Karpas-422 (cell line): ENCODE measurements around the gene CCDC63. TPM values are rescaled to one million over a fixed set of nuclear protein-coding genes. Genes with fewer than 3 reads are reported as not detected.
A peak's percentile ranks its signal among the peaks of the same experiment; 100 is the strongest.

Source experiments
- DNase-seq: peaks from one replicate; pipeline ENCODE4 v3.0.0-alpha.2; 2015
- H2AFZ ChIP-seq: fragments of 200-600 bp; sonication (generic); 2 replicates; pipeline ENCODE4 v1.6.1; 2014; ENCODE audit warnings: antibody characterized with exemption, low read length, mixed read lengths
- H3K27ac ChIP-seq: fragments of 200-600 bp; sonication (generic); 2 replicates; pipeline ENCODE4 v1.5.1; 2014; ENCODE audit warnings: mild to moderate bottlenecking, low read length, moderate library complexity
- H3K27me3 ChIP-seq: fragments of 200-600 bp; sonication (generic); 2 replicates; pipeline ENCODE4 v1.6.1; 2014; ENCODE audit warnings: low read length, mixed read lengths
- H3K36me3 ChIP-seq: fragments of 200-600 bp; sonication (generic); 2 replicates; pipeline ENCODE4 v1.6.1; 2014; ENCODE audit warnings: low read length, mixed read lengths; ENCODE audit not compliant: insufficient read depth
- H3K4me1 ChIP-seq: fragments of 200-600 bp; sonication (generic); 2 replicates; pipeline ENCODE4 v1.6.1; 2014; ENCODE audit warnings: mild to moderate bottlenecking, low read length, mixed read lengths
- H3K4me2 ChIP-seq: fragments of 200-600 bp; sonication (generic); 2 replicates; pipeline ENCODE4 v1.6.1; 2014; ENCODE audit warnings: low read length, low read depth, mild to moderate bottlenecking; ENCODE audit not compliant: poor library complexity, severe bottlenecking
- H3K4me3 ChIP-seq: fragments of 200-600 bp; sonication (generic); 2 replicates; pipeline ENCODE4 v1.5.1; 2014; ENCODE audit warnings: mild to moderate bottlenecking, antibody characterized with exemption, low read length, mixed read lengths
- H3K79me2 ChIP-seq: fragments of 200-600 bp; sonication (generic); 2 replicates; pipeline ENCODE4 v1.6.1; 2014; ENCODE audit warnings: mild to moderate bottlenecking, low read length, mixed read lengths
- H3K9ac ChIP-seq: fragments of 200-600 bp; sonication (generic); 2 replicates; pipeline ENCODE4 v1.6.0; 2014; ENCODE audit warnings: low read length
- H3K9me2 ChIP-seq: fragments of 200-600 bp; sonication (generic), shearing (Covaris generic); replicated peaks from 2 replicates; pipeline ENCODE4 v1.6.0; 2014; ENCODE audit warnings: mild to moderate bottlenecking, low read length, moderate library complexity; ENCODE audit not compliant: insufficient read depth
- H3K9me3 ChIP-seq: fragments of 300-700, 200-600 bp; sonication (generic); 2 replicates; pipeline ENCODE4 v1.6.1; 2014; ENCODE audit warnings: low read length, mixed read lengths
- H4K20me1 ChIP-seq: fragments of 200-600 bp; sonication (generic); 2 replicates; pipeline ENCODE4 v1.6.1; 2014; ENCODE audit warnings: mild to moderate bottlenecking, antibody characterized with exemption, low read length, low read depth; ENCODE audit not compliant: insufficient read depth
- total RNA-seq: library from RNA; depleted of rRNA; stranded (reverse); fragments of >200 nt; shearing (Covaris generic); gene quantifications from 2 replicates; pipeline ENCODE4 v1.2.3, GENCODE V29; 2014; ENCODE audit warnings: low replicate concordance; rRNA removed

CCDC63 gene
- not detected in 2 replicates for total RNA-seq

- H3K4me3 ChIP-seq, result peak within 1 kb of the TSS; percentile 27; the same call in 1 of the 2 replicates
- H3K9me2 ChIP-seq, result no peaks in the 10 kb centered on the region
- no peaks in the 10 kb centered on the region for H3K27me3 ChIP-seq
- peak within 1 kb of the TSS; percentile 87; the same call in 1 of the 2 replicates for H2AFZ ChIP-seq
- H3K4me2 ChIP-seq, result peak within 1 kb of the TSS; percentile 44
- DNase-seq, result peak; percentile 40
- H3K4me1 ChIP-seq, result peaks cover 7% of the 10 kb centered on the region
- no peak within 1 kb of the TSS for H3K27ac ChIP-seq
- H3K36me3 ChIP-seq, result no peaks in the 10 kb centered on the region
- H3K9ac ChIP-seq, result peak within 1 kb of the TSS; percentile 33; the same call in 1 of the 2 replicates
- no peaks in the 10 kb centered on the region for H4K20me1 ChIP-seq
- no peaks in the 10 kb centered on the region for H3K9me3 ChIP-seq
- H3K79me2 ChIP-seq, result no peaks in the 10 kb centered on the region
Observed at GRCh38 chr12:110846615-110847566, at the start of gene CCDC63. Gene CCDC63, plus strand, starts transcription at chr12:110846987. Its CDS starts 5,968 bp downstream, at chr12:110852955.

GRCh38 chr12:110798461-110798860 lies 48.3 kb upstream of the CCDC63 start:
- no peaks in the 10 kb centered on the region for H3K9me3 ChIP-seq
- H3K4me3 ChIP-seq, result no peak overlapping the region
- H3K27ac ChIP-seq, result no peak overlapping the region
- H3K4me1 ChIP-seq, result no peaks in the 10 kb centered on the region
- H4K20me1 ChIP-seq, result no peaks in the 10 kb centered on the region
- H3K4me2 ChIP-seq, result no peak overlapping the region
- no peak for DNase-seq
- no peaks in the 10 kb centered on the region for H3K36me3 ChIP-seq
- H3K27me3 ChIP-seq, result 0 out of 2 replicates have a peak, but pooled peaks cover 2% of the 10 kb centered on the region
- no peak overlapping the region for H2AFZ ChIP-seq
- no peaks in the 10 kb centered on the region for H3K9me2 ChIP-seq
- no peak overlapping the region for H3K9ac ChIP-seq
- no peaks in the 10 kb centered on the region for H3K79me2 ChIP-seq

- H3K9me3 ChIP-seq, result no peaks in the 10 kb centered on the region; the same call in 1 of the 2 replicates
- no peaks in the 10 kb centered on the region for H3K4me1 ChIP-seq
- H4K20me1 ChIP-seq, result no peaks in the 10 kb centered on the region
- H3K4me2 ChIP-seq, result no peak overlapping the region
- no peak overlapping the region for H2AFZ ChIP-seq
- H3K79me2 ChIP-seq, result no peaks in the 10 kb centered on the region
- H3K9ac ChIP-seq, result no peak overlapping the region
- no peaks in the 10 kb centered on the region for H3K9me2 ChIP-seq
- DNase-seq, result no peak
- H3K27ac ChIP-seq, result no peak overlapping the region
- no peaks in the 10 kb centered on the region for H3K36me3 ChIP-seq
- H3K4me3 ChIP-seq, result no peak overlapping the region
- H3K27me3 ChIP-seq, result 0 out of 2 replicates have a peak, but pooled peaks cover 2% of the 10 kb centered on the region
Observed at GRCh38 chr12:110802489-110802888, 44.3 kb upstream of the CCDC63 start.

GRCh38 chr12:110804406-110804805 lies 42.4 kb upstream of the CCDC63 start:
- no peak overlapping the region for H3K9ac ChIP-seq
- H3K9me2 ChIP-seq, result no peaks in the 10 kb centered on the region
- H3K27ac ChIP-seq, result no peak overlapping the region
- no peaks in the 10 kb centered on the region; the same call in 1 of the 2 replicates for H3K9me3 ChIP-seq
- H3K4me3 ChIP-seq, result no peak overlapping the region
- no peak for DNase-seq
- no peaks in the 10 kb centered on the region for H3K36me3 ChIP-seq
- H3K27me3 ChIP-seq, result 0 out of 2 replicates have a peak, but pooled peaks cover 2% of the 10 kb centered on the region
- no peaks in the 10 kb centered on the region for H3K79me2 ChIP-seq
- no peaks in the 10 kb centered on the region for H3K4me1 ChIP-seq
- no peak overlapping the region for H3K4me2 ChIP-seq
- no peak overlapping the region for H2AFZ ChIP-seq
- no peaks in the 10 kb centered on the region for H4K20me1 ChIP-seq

GRCh38 chr12:110807640-110808039 lies 39.1 kb upstream of the CCDC63 start:
- H3K27ac ChIP-seq, result no peak overlapping the region
- no peaks in the 10 kb centered on the region for H3K36me3 ChIP-seq
- H3K4me2 ChIP-seq, result no peak overlapping the region
- H3K4me1 ChIP-seq, result no peaks in the 10 kb centered on the region
- H3K9ac ChIP-seq, result no peak overlapping the region
- H3K9me2 ChIP-seq, result no peaks in the 10 kb centered on the region
- no peaks in the 10 kb centered on the region for H3K27me3 ChIP-seq
- no peak overlapping the region for H2AFZ ChIP-seq
- H3K79me2 ChIP-seq, result no peaks in the 10 kb centered on the region
- DNase-seq, result no peak
- H3K9me3 ChIP-seq, result no peaks in the 10 kb centered on the region; the same call in 1 of the 2 replicates
- no peak overlapping the region for H3K4me3 ChIP-seq
- no peaks in the 10 kb centered on the region for H4K20me1 ChIP-seq

- H3K4me3 ChIP-seq, result no peak overlapping the region
- no peak overlapping the region for H3K4me2 ChIP-seq
- H3K4me1 ChIP-seq, result no peaks in the 10 kb centered on the region
- no peak overlapping the region for H3K9ac ChIP-seq
- H3K27ac ChIP-seq, result no peak overlapping the region
- DNase-seq, result no peak
- no peaks in the 10 kb centered on the region for H3K27me3 ChIP-seq
- H3K9me2 ChIP-seq, result no peaks in the 10 kb centered on the region
- H3K36me3 ChIP-seq, result no peaks in the 10 kb centered on the region
- H3K79me2 ChIP-seq, result no peaks in the 10 kb centered on the region
- H2AFZ ChIP-seq, result no peak overlapping the region
- no peaks in the 10 kb centered on the region; the same call in 1 of the 2 replicates for H3K9me3 ChIP-seq
- no peaks in the 10 kb centered on the region for H4K20me1 ChIP-seq
Observed at GRCh38 chr12:110809149-110809548, 37.6 kb upstream of the CCDC63 start.

- no peak overlapping the region for H2AFZ ChIP-seq
Observed at GRCh38 chr12:110811972-110812371, 34.8 kb upstream of the CCDC63 start.

GRCh38 chr12:110813285-110813684 lies 33.5 kb upstream of the CCDC63 start:
- Histone ChIP-seq H3K36me3 (no peaks in the 10 kb centered on the region), H3K79me2 (no peaks in the 10 kb centered on the region), H3K27me3 (no peaks in the 10 kb centered on the region), H3K4me3 (no peak overlapping the region), H3K9ac (no peak overlapping the region), H3K4me1 (no peaks in the 10 kb centered on the region), H3K4me2 (no peak overlapping the region), H2AFZ (no peak overlapping the region), H3K9me3 (no peaks in the 10 kb centered on the region), H4K20me1 (no peaks in the 10 kb centered on the region), H3K27ac (no peak overlapping the region), H3K9me2 (no peaks in the 10 kb centered on the region)
- DNase-seq, result no peak

More at GRCh38 chr12:110811972-110812371, 34.8 kb upstream of the CCDC63 start:
- H3K9me3 ChIP-seq, result no peaks in the 10 kb centered on the region
- no peaks in the 10 kb centered on the region for H4K20me1 ChIP-seq
- no peak for DNase-seq
- no peaks in the 10 kb centered on the region for H3K4me1 ChIP-seq
- no peaks in the 10 kb centered on the region for H3K79me2 ChIP-seq
- H3K9me2 ChIP-seq, result no peaks in the 10 kb centered on the region
- no peaks in the 10 kb centered on the region for H3K27me3 ChIP-seq
- H3K36me3 ChIP-seq, result no peaks in the 10 kb centered on the region
- H3K4me2 ChIP-seq, result no peak overlapping the region
- no peak overlapping the region for H3K4me3 ChIP-seq
- H3K27ac ChIP-seq, result no peak overlapping the region
- no peak overlapping the region for H3K9ac ChIP-seq
